ENCODE data around the gene ODF2. TPM values are rescaled to one million over a fixed set of nuclear protein-coding genes. Genes with fewer than 3 reads are reported as not detected.

Gene ODF2
- total and polyA plus RNA-seq, 2 of the 13 experiments (the other 11 are each of a cell fraction or from before 2014, with no cell fraction given) = 9.8 to 31.3 TPM

GRCh38 chr9:128523199-128523925 lies 67.6 kb downstream of the ODF2 start:
- DNase-seq (ENCODE audit: low spot score) (no peak), ATAC-seq (no peak), FAIRE-seq (no peak)
- Histone ChIP-seq H3K27ac (ENCODE audit: extremely low read length, insufficient read depth, low read length) (no peak overlapping the region), H2AFZ (ENCODE audit: low read length) (no peak overlapping the region), H3K4me2 (ENCODE audit: low read depth, low read length) (no peak overlapping the region), H3K9ac (ENCODE audit: insufficient read depth, low read depth, low read length) (no peak overlapping the region), H4K20me1 (ENCODE audit: insufficient read depth, low read length) (no peaks in the 10 kb centered on the region), H3K79me2 (ENCODE audit: insufficient read depth, low read length) (no peaks in the 10 kb centered on the region), H3K27me3 (ENCODE audit: control insufficient read depth in 1 of 2, insufficient read depth in 2 of 2, low read length in 2 of 2) (no peaks in the 10 kb centered on the region), H3K4me3 (replicated peaks in 1 of 3; ENCODE audit: insufficient read depth in 1 of 3, low read depth in 2 of 3, low read length in 3 of 3) (no peak overlapping the region), H3K4me1 (ENCODE audit: insufficient read depth, low read length) (no peaks in the 10 kb centered on the region), H3K9me3 (ENCODE audit: low read length) (no peaks in the 10 kb centered on the region), H3K36me3 (replicated peaks in 1 of 2; ENCODE audit: control insufficient read depth in 1 of 2, insufficient read depth in 2 of 2, low read length in 2 of 2) (peaks cover 11 to 29% of the 10 kb centered on the region in 2 experiments)
- BruUV-seq (replicated peaks) = no TSS peak
- ChIA-PET CTCF (ENCODE audit: low intra/inter-chr PET ratio, low total read pairs) (no interaction called here), POLR2A (no interaction called here)
- 96% methylated on average over 10 of the region's 13 CpGs for WGBS (ENCODE audit: low lambda C conversion rate)
- no peak for TF ChIP-seq ZNF10 (CRISPR knock-in tag; IDR thresholded peaks at IDR 0.05; ENCODE audit: borderline replicate concordance, low read depth)
- no peak for TF ChIP-seq DMTF1 (CRISPR knock-in tag; IDR thresholded peaks at IDR 0.05)
- no peak for TF ChIP-seq MXD3 (CRISPR knock-in tag; IDR thresholded peaks at IDR 0.05)
- no peak for TF ChIP-seq KLF15 (CRISPR knock-in tag; IDR thresholded peaks at IDR 0.05; ENCODE audit: borderline replicate concordance)
- TF ChIP-seq ZNF296 (CRISPR knock-in tag; conservative IDR thresholded peaks at IDR 0.05) = no peak
- TF ChIP-seq ZNF747 (CRISPR knock-in tag; IDR thresholded peaks at IDR 0.05; ENCODE audit: borderline replicate concordance) = no peak
- no peak for TF ChIP-seq SNAPC2 (CRISPR knock-in tag; IDR thresholded peaks at IDR 0.05)
- TF ChIP-seq MBNL3 (CRISPR knock-in tag; conservative IDR thresholded peaks at IDR 0.05) = no peak
- TF ChIP-seq ETV6 (CRISPR knock-in tag; conservative IDR thresholded peaks at IDR 0.05) = no peak
- no peak for TF ChIP-seq ZNF598 (CRISPR knock-in tag; IDR thresholded peaks at IDR 0.05; ENCODE audit: borderline replicate concordance)
- no peak for TF ChIP-seq ZNF7 (CRISPR knock-in tag; IDR thresholded peaks at IDR 0.05)
- no peak for TF ChIP-seq ZNF333 (CRISPR knock-in tag; IDR thresholded peaks at IDR 0.05; ENCODE audit: borderline replicate concordance)
- TF ChIP-seq ZNF362 (CRISPR knock-in tag; IDR thresholded peaks at IDR 0.05; ENCODE audit: borderline replicate concordance) = no peak
- no peak for TF ChIP-seq RERE (CRISPR knock-in tag; IDR thresholded peaks at IDR 0.05; ENCODE audit: low read depth)
- TF ChIP-seq HOXA5 (CRISPR knock-in tag; IDR thresholded peaks at IDR 0.05) = no peak
- intact Hi-C loops (cut with micrococcal nuclease; ENCODE audit: unreplicated experiment) (no loop called here), in situ Hi-C loops (cut with HindIII; ENCODE audit: extremely low pct_ligation_motif_present, low pct_unique_long_range_greater_than_20kb) (no loop called here)

Data from HepG2 (cell line).